Activated CD4-positive, alpha-beta memory T cell treated with anti-CD3 and anti-CD28 coated beads, Interleukin-2, amount 10 ng/mL, durations not matched to agents 7 days and 5 days (primary cell): ENCODE measurements around the gene CATSPERB. TPM values are rescaled to one million over a fixed set of nuclear protein-coding genes. Genes with fewer than 3 reads are reported as not detected.
"Not testable (repeated sequence)": the region's sequence is repeated elsewhere in the genome, so short reads cannot be mapped to it uniquely, and the experiment has no call there.

Experiments used
- CTCF ChIA-PET: fragments of 350-600 bp; sonication (Branson Sonifier 250); formaldehyde crosslinking; loops from one replicate; lab custom pipeline; 2021; ENCODE audit warnings: antibody characterized with exemption, inconsistent platforms; lab: Charles Lee
- POLR2A ChIA-PET: fragments of 350-600 bp; sonication (Branson Sonifier 250); formaldehyde crosslinking; loops from one replicate; lab custom pipeline; 2021; ENCODE audit warnings: antibody characterized with exemption; lab: Charles Lee
- DNase-seq: peaks from one replicate; pipeline ENCODE4 v3.0.0-alpha.2; 2020
- H3K27ac Mint-ChIP-seq: one replicate; pipeline ENCODE4 v1.8.0; 2021; ENCODE audit warnings: mild to moderate bottlenecking, mixed read lengths
- H3K27me3 Mint-ChIP-seq: one replicate; pipeline ENCODE4 v1.8.0; 2021; ENCODE audit warnings: mixed read lengths
- H3K36me3 Mint-ChIP-seq: one replicate; pipeline ENCODE4 v1.8.0; 2021; ENCODE audit warnings: low read depth, mixed read lengths
- H3K4me1 Mint-ChIP-seq: one replicate; pipeline ENCODE4 v1.8.0; 2021; ENCODE audit warnings: mixed read lengths
- H3K4me3 Mint-ChIP-seq: one replicate; pipeline ENCODE4 v1.8.0; 2021; ENCODE audit warnings: mild to moderate bottlenecking, mixed read lengths
- H3K9me3 Mint-ChIP-seq: one replicate; pipeline ENCODE4 v1.8.0; 2021; ENCODE audit warnings: mixed read lengths
- total RNA-seq, 2 experiments: library from RNA; stranded (reverse); gene quantifications; one replicate each; pipeline ENCODE4 v1.2.3, GENCODE V29; 2021

Gene CATSPERB
- total RNA-seq, 2 experiments from 2014 or later: 1.8 to 2.5 TPM

- Mint-ChIP-seq H3K9me3 (peaks cover 10% of the 10 kb centered on the region), H3K36me3 (peaks cover 16% of the 10 kb centered on the region), H3K4me3 (no peak overlapping the region), H3K27me3 (no peaks in the 10 kb centered on the region), H3K4me1 (peaks cover 19% of the 10 kb centered on the region), H3K27ac (no peak overlapping the region)
- no peak for DNase-seq
- CTCF ChIA-PET: no interaction called here
- POLR2A ChIA-PET: no interaction called here
Observed at GRCh38 chr14:91685600-91685999, 46.3 kb downstream of the CATSPERB start.

- Mint-ChIP-seq H3K27ac (no peak overlapping the region), H3K27me3 (no peaks in the 10 kb centered on the region), H3K4me3 (no peak overlapping the region), H3K9me3 (peaks cover 12% of the 10 kb centered on the region), H3K36me3 (peaks cover 25% of the 10 kb centered on the region), H3K4me1 (peaks cover 19% of the 10 kb centered on the region)
- DNase-seq: no peak
- POLR2A ChIA-PET: no interaction called here
- CTCF ChIA-PET: no interaction called here
Observed at GRCh38 chr14:91681893-91682563, 49.9 kb downstream of the CATSPERB start.

- ChIA-PET POLR2A (no interaction called here), CTCF (no interaction called here)
- H3K9me3 Mint-ChIP-seq: peaks cover 17% of the 10 kb centered on the region
- H3K27me3 Mint-ChIP-seq: no peaks in the 10 kb centered on the region
- no peak for DNase-seq
- no peak overlapping the region for H3K4me3 Mint-ChIP-seq
- peaks cover 19% of the 10 kb centered on the region for H3K4me1 Mint-ChIP-seq
- no peak overlapping the region for H3K27ac Mint-ChIP-seq
- peaks cover 27% of the 10 kb centered on the region for H3K36me3 Mint-ChIP-seq
Observed at GRCh38 chr14:91681118-91681517, 50.8 kb downstream of the CATSPERB start.

GRCh38 chr14:91679273-91679672 lies 52.6 kb downstream of the CATSPERB start:
- Mint-ChIP-seq H3K4me3 (no peak overlapping the region), H3K27ac (no peak overlapping the region), H3K36me3 (peaks cover 27% of the 10 kb centered on the region), H3K27me3 (no peaks in the 10 kb centered on the region), H3K9me3 (peaks cover 19% of the 10 kb centered on the region), H3K4me1 (peaks cover 19% of the 10 kb centered on the region)
- CTCF ChIA-PET: no interaction called here
- no peak for DNase-seq
- POLR2A ChIA-PET: no interaction called here

- CTCF ChIA-PET, H3K4me3 Mint-ChIP-seq, POLR2A ChIA-PET: not testable (repeated sequence)
Observed at GRCh38 chr14:91677687-91678086, 54.2 kb downstream of the CATSPERB start.

GRCh38 chr14:91674911-91675310 lies 57.0 kb downstream of the CATSPERB start:
- H3K27ac Mint-ChIP-seq: no peak overlapping the region
- H3K27me3 Mint-ChIP-seq: no peaks in the 10 kb centered on the region
- DNase-seq: no peak
- CTCF ChIA-PET: no interaction called here
- POLR2A ChIA-PET: no interaction called here
- H3K9me3 Mint-ChIP-seq: peaks cover 18% of the 10 kb centered on the region
- no peak overlapping the region for H3K4me3 Mint-ChIP-seq
- peaks cover 10% of the 10 kb centered on the region for H3K36me3 Mint-ChIP-seq
- peaks cover 2% of the 10 kb centered on the region for H3K4me1 Mint-ChIP-seq

More at GRCh38 chr14:91677687-91678086, 54.2 kb downstream of the CATSPERB start:
- not testable (repeated sequence) for H3K27me3 Mint-ChIP-seq, DNase-seq, H3K27ac Mint-ChIP-seq
- H3K4me1 Mint-ChIP-seq: peaks cover 19% of the 10 kb centered on the region
- peaks cover 23% of the 10 kb centered on the region for H3K9me3 Mint-ChIP-seq
- peaks cover 27% of the 10 kb centered on the region for H3K36me3 Mint-ChIP-seq

- H3K27me3 Mint-ChIP-seq: no peaks in the 10 kb centered on the region
- no peak overlapping the region for H3K4me3 Mint-ChIP-seq
- no peak for DNase-seq
- peaks cover 4% of the 10 kb centered on the region for H3K9me3 Mint-ChIP-seq
- peaks cover 8% of the 10 kb centered on the region for H3K4me1 Mint-ChIP-seq
- ChIA-PET CTCF (no interaction called here), POLR2A (no interaction called here)
- peaks cover 12% of the 10 kb centered on the region for H3K36me3 Mint-ChIP-seq
- H3K27ac Mint-ChIP-seq: no peak overlapping the region
Observed at GRCh38 chr14:91669867-91670266, 62.0 kb downstream of the CATSPERB start.

- CTCF ChIA-PET, H3K9me3 Mint-ChIP-seq, H3K4me1 Mint-ChIP-seq: not testable (repeated sequence)
Observed at GRCh38 chr14:91667101-91667500, 64.8 kb downstream of the CATSPERB start.

GRCh38 chr14:91660790-91661189 lies 71.1 kb downstream of the CATSPERB start:
- Mint-ChIP-seq H3K4me1 (no peaks in the 10 kb centered on the region), H3K27me3 (no peaks in the 10 kb centered on the region), H3K4me3 (no peak overlapping the region), H3K27ac (no peak overlapping the region), H3K9me3 (peaks cover 2% of the 10 kb centered on the region), H3K36me3 (no peaks in the 10 kb centered on the region)
- DNase-seq: no peak
- ChIA-PET CTCF (no interaction called here), POLR2A (no interaction called here)

More at GRCh38 chr14:91667101-91667500, 64.8 kb downstream of the CATSPERB start:
- POLR2A ChIA-PET, H3K27ac Mint-ChIP-seq, H3K4me3 Mint-ChIP-seq, DNase-seq, H3K27me3 Mint-ChIP-seq: not testable (repeated sequence)
- peaks cover 12% of the 10 kb centered on the region for H3K36me3 Mint-ChIP-seq

GRCh38 chr14:91654836-91655235 lies 77.0 kb downstream of the CATSPERB start:
- no peaks in the 10 kb centered on the region for H3K27me3 Mint-ChIP-seq

GRCh38 chr14:91653451-91653850 lies 78.4 kb downstream of the CATSPERB start:
- Mint-ChIP-seq H3K4me1 (no peaks in the 10 kb centered on the region), H3K36me3 (no peaks in the 10 kb centered on the region), H3K9me3 (no peaks in the 10 kb centered on the region), H3K27ac (no peak overlapping the region), H3K4me3 (no peak overlapping the region), H3K27me3 (no peaks in the 10 kb centered on the region)
- ChIA-PET CTCF (no interaction called here), POLR2A (no interaction called here)
- DNase-seq: no peak

More at GRCh38 chr14:91654836-91655235, 77.0 kb downstream of the CATSPERB start:
- no peaks in the 10 kb centered on the region for H3K4me1 Mint-ChIP-seq
- no peaks in the 10 kb centered on the region for H3K36me3 Mint-ChIP-seq
- H3K9me3 Mint-ChIP-seq: no peaks in the 10 kb centered on the region
- DNase-seq: no peak
- no peak overlapping the region for H3K27ac Mint-ChIP-seq
- POLR2A ChIA-PET: no interaction called here
- CTCF ChIA-PET: interaction anchor here (1.0 kb wide), 1 partner anchor 257 kb away, joined by 3 read pairs; no protein-coding TSS in a partner anchor
- no peak overlapping the region for H3K4me3 Mint-ChIP-seq

- peaks cover 4% of the 10 kb centered on the region for H3K36me3 Mint-ChIP-seq
- CTCF ChIA-PET: interaction anchor here (0.5 to 2.0 kb wide), 10 partner anchors 129 to 426 kb away, joined by 3 to 25 read pairs (median 4); partner anchors contain the start of gene TRIP11
- DNase-seq: peak; percentile 18
- peaks cover 6% of the 10 kb centered on the region for H3K9me3 Mint-ChIP-seq
- POLR2A ChIA-PET: interaction anchor here (1.2 kb wide), 1 partner anchor 457 kb away, joined by 3 read pairs; no protein-coding TSS in a partner anchor
- H3K27ac Mint-ChIP-seq: no peak overlapping the region
- H3K27me3 Mint-ChIP-seq: no peaks in the 10 kb centered on the region
- peaks cover 1% of the 10 kb centered on the region for H3K4me1 Mint-ChIP-seq
- no peak overlapping the region for H3K4me3 Mint-ChIP-seq
Observed at GRCh38 chr14:91649930-91650329, 82.0 kb downstream of the CATSPERB start.

- no peaks in the 10 kb centered on the region for H3K27me3 Mint-ChIP-seq
- H3K36me3 Mint-ChIP-seq: peaks cover 4% of the 10 kb centered on the region
- peaks cover 6% of the 10 kb centered on the region for H3K9me3 Mint-ChIP-seq
- H3K4me1 Mint-ChIP-seq: peaks cover 1% of the 10 kb centered on the region
- no peak overlapping the region for H3K27ac Mint-ChIP-seq
- no peak for DNase-seq
- CTCF ChIA-PET: interaction anchor here (0.9 to 2.0 kb wide), 2 partner anchors 263 to 349 kb away, joined by 4 to 13 read pairs; no protein-coding TSS in a partner anchor
- POLR2A ChIA-PET: no interaction called here
- H3K4me3 Mint-ChIP-seq: no peak overlapping the region
Observed at GRCh38 chr14:91647856-91648255, 84.0 kb downstream of the CATSPERB start.

- no peak overlapping the region for H3K27ac Mint-ChIP-seq
- no peaks in the 10 kb centered on the region for H3K9me3 Mint-ChIP-seq
- H3K36me3 Mint-ChIP-seq: no peaks in the 10 kb centered on the region
- H3K27me3 Mint-ChIP-seq: no peaks in the 10 kb centered on the region
- POLR2A ChIA-PET: no interaction called here
- CTCF ChIA-PET: no interaction called here
- no peak for DNase-seq
- H3K4me1 Mint-ChIP-seq: no peaks in the 10 kb centered on the region
- no peak overlapping the region for H3K4me3 Mint-ChIP-seq
Observed at GRCh38 chr14:91636604-91637003, 95.3 kb downstream of the CATSPERB start.
